ENCODE measurements around the gene RIMBP2.
A peak's percentile ranks its signal among the peaks of the same experiment; 100 is the strongest.

Gene RIMBP2

GRCh38 chr12:130521375-130522124, 194.5 kb downstream of the RIMBP2 start:
- peaks cover 8% of the 10 kb centered on the region; the same call in 1 of the 2 replicates for H3K27me3 ChIP-seq (ENCODE audit: control insufficient read depth, insufficient read depth, low read length)

GRCh38 chr12:130520784-130521183, 195.3 kb downstream of the RIMBP2 start:
- no peak overlapping the region for H3K4me3 ChIP-seq (ENCODE audit: low read depth, low read length)
- no peak overlapping the region for H3K9ac ChIP-seq (ENCODE audit: low read length)
- no peaks in the 10 kb centered on the region for H3K4me1 ChIP-seq (ENCODE audit: control insufficient read depth, insufficient read depth, low read length)
- H3K9me3 ChIP-seq (ENCODE audit: control insufficient read depth, insufficient read depth, low read depth, low read length): peaks cover 4% of the 10 kb centered on the region; the same call in 1 of the 2 replicates
- no peak overlapping the region for H3K27ac ChIP-seq (ENCODE audit: low read depth, low read length)
- no peaks in the 10 kb centered on the region for H3K36me3 ChIP-seq (ENCODE audit: control insufficient read depth, insufficient read depth, low read length)
- peaks cover 8% of the 10 kb centered on the region; the same call in 1 of the 2 replicates for H3K27me3 ChIP-seq (ENCODE audit: control insufficient read depth, insufficient read depth, low read length)

More at GRCh38 chr12:130521375-130522124, 194.5 kb downstream of the RIMBP2 start:
- Histone ChIP-seq H3K4me1 (ENCODE audit: control insufficient read depth, insufficient read depth, low read length) (no peaks in the 10 kb centered on the region), H3K36me3 (ENCODE audit: control insufficient read depth, insufficient read depth, low read length) (no peaks in the 10 kb centered on the region), H3K9me3 (ENCODE audit: control insufficient read depth, insufficient read depth, low read depth, low read length) (no peaks in the 10 kb centered on the region), H3K4me3 (ENCODE audit: low read depth, low read length) (no peak overlapping the region), H3K9ac (ENCODE audit: low read length) (no peak overlapping the region), H3K27ac (ENCODE audit: low read depth, low read length) (no peak overlapping the region)

- Histone ChIP-seq H3K9me3 (ENCODE audit: control insufficient read depth, insufficient read depth, low read depth, low read length) (peaks cover 4% of the 10 kb centered on the region), H3K4me1 (ENCODE audit: control insufficient read depth, insufficient read depth, low read length) (peaks cover 12% of the 10 kb centered on the region), H3K36me3 (ENCODE audit: control insufficient read depth, insufficient read depth, low read length) (no peaks in the 10 kb centered on the region), H3K9ac (ENCODE audit: low read length) (no peak overlapping the region), H3K27me3 (ENCODE audit: control insufficient read depth, insufficient read depth, low read length) (peaks cover 2% of the 10 kb centered on the region; the same call in 1 of the 2 replicates), H3K4me3 (ENCODE audit: low read depth, low read length) (no peak overlapping the region), H3K27ac (ENCODE audit: low read depth, low read length) (no peak overlapping the region)
These were observed 198.5 kb downstream of the RIMBP2 start for GRCh38 chr12:130517588-130517987.

GRCh38 chr12:130514149-130514551, 201.9 kb downstream of the RIMBP2 start:
- 0 out of 2 replicates have a peak overlapping the region, but pooled peaks have one; percentile 9 for H3K27ac ChIP-seq (ENCODE audit: low read depth, low read length)
- no peak overlapping the region for H3K4me3 ChIP-seq (ENCODE audit: low read depth, low read length)
- H3K9ac ChIP-seq (ENCODE audit: low read length): no peak overlapping the region
- H3K36me3 ChIP-seq (ENCODE audit: control insufficient read depth, insufficient read depth, low read length): no peaks in the 10 kb centered on the region
- peaks cover 12% of the 10 kb centered on the region for H3K4me1 ChIP-seq (ENCODE audit: control insufficient read depth, insufficient read depth, low read length)
- H3K9me3 ChIP-seq (ENCODE audit: control insufficient read depth, insufficient read depth, low read depth, low read length): peaks cover 4% of the 10 kb centered on the region
- no peaks in the 10 kb centered on the region for H3K27me3 ChIP-seq (ENCODE audit: control insufficient read depth, insufficient read depth, low read length)

GRCh38 chr12:130513556-130513955, 202.5 kb downstream of the RIMBP2 start:
- H3K4me3 ChIP-seq (ENCODE audit: low read depth, low read length): no peak overlapping the region
- H3K4me1 ChIP-seq (ENCODE audit: control insufficient read depth, insufficient read depth, low read length): peaks cover 12% of the 10 kb centered on the region
- peaks cover 4% of the 10 kb centered on the region for H3K9me3 ChIP-seq (ENCODE audit: control insufficient read depth, insufficient read depth, low read depth, low read length)
- H3K9ac ChIP-seq (ENCODE audit: low read length): no peak overlapping the region
- H3K36me3 ChIP-seq (ENCODE audit: control insufficient read depth, insufficient read depth, low read length): no peaks in the 10 kb centered on the region
- H3K27ac ChIP-seq (ENCODE audit: low read depth, low read length): no peak overlapping the region
- no peaks in the 10 kb centered on the region for H3K27me3 ChIP-seq (ENCODE audit: control insufficient read depth, insufficient read depth, low read length)

GRCh38 chr12:130511285-130511684, 204.8 kb downstream of the RIMBP2 start:
- H3K36me3 ChIP-seq (ENCODE audit: control insufficient read depth, insufficient read depth, low read length): no peaks in the 10 kb centered on the region
- H3K4me3 ChIP-seq (ENCODE audit: low read depth, low read length): no peak overlapping the region
- no peak overlapping the region for H3K27ac ChIP-seq (ENCODE audit: low read depth, low read length)
- peaks cover 2% of the 10 kb centered on the region for H3K9me3 ChIP-seq (ENCODE audit: control insufficient read depth, insufficient read depth, low read depth, low read length)
- H3K9ac ChIP-seq (ENCODE audit: low read length): no peak overlapping the region
- H3K27me3 ChIP-seq (ENCODE audit: control insufficient read depth, insufficient read depth, low read length): no peaks in the 10 kb centered on the region
- H3K4me1 ChIP-seq (ENCODE audit: control insufficient read depth, insufficient read depth, low read length): peaks cover 12% of the 10 kb centered on the region

- Histone ChIP-seq H3K27ac (ENCODE audit: low read depth, low read length) (no peak overlapping the region), H3K36me3 (ENCODE audit: control insufficient read depth, insufficient read depth, low read length) (no peaks in the 10 kb centered on the region), H3K4me3 (ENCODE audit: low read depth, low read length) (no peak overlapping the region), H3K9me3 (ENCODE audit: control insufficient read depth, insufficient read depth, low read depth, low read length) (no peaks in the 10 kb centered on the region), H3K9ac (ENCODE audit: low read length) (no peak overlapping the region), H3K27me3 (ENCODE audit: control insufficient read depth, insufficient read depth, low read length) (no peaks in the 10 kb centered on the region), H3K4me1 (ENCODE audit: control insufficient read depth, insufficient read depth, low read length) (peaks cover 13% of the 10 kb centered on the region)
These were observed 206.6 kb downstream of the RIMBP2 start for GRCh38 chr12:130509454-130509853.

- H3K4me3 ChIP-seq (ENCODE audit: low read depth, low read length): no peak overlapping the region
- H3K27ac ChIP-seq (ENCODE audit: low read depth, low read length): no peak overlapping the region
- no peaks in the 10 kb centered on the region for H3K27me3 ChIP-seq (ENCODE audit: control insufficient read depth, insufficient read depth, low read length)
- no peaks in the 10 kb centered on the region for H3K36me3 ChIP-seq (ENCODE audit: control insufficient read depth, insufficient read depth, low read length)
- H3K4me1 ChIP-seq (ENCODE audit: control insufficient read depth, insufficient read depth, low read length): peaks cover 11% of the 10 kb centered on the region
- H3K9me3 ChIP-seq (ENCODE audit: control insufficient read depth, insufficient read depth, low read depth, low read length): no peaks in the 10 kb centered on the region
- no peak overlapping the region for H3K9ac ChIP-seq (ENCODE audit: low read length)
These were observed 207.3 kb downstream of the RIMBP2 start for GRCh38 chr12:130508847-130509246.

- no peak overlapping the region for H3K9ac ChIP-seq (ENCODE audit: low read length)
- no peak overlapping the region for H3K27ac ChIP-seq (ENCODE audit: low read depth, low read length)
- H3K36me3 ChIP-seq (ENCODE audit: control insufficient read depth, insufficient read depth, low read length): no peaks in the 10 kb centered on the region
- H3K27me3 ChIP-seq (ENCODE audit: control insufficient read depth, insufficient read depth, low read length): no peaks in the 10 kb centered on the region
- no peak overlapping the region for H3K4me3 ChIP-seq (ENCODE audit: low read depth, low read length)
- no peaks in the 10 kb centered on the region for H3K9me3 ChIP-seq (ENCODE audit: control insufficient read depth, insufficient read depth, low read depth, low read length)
- H3K4me1 ChIP-seq (ENCODE audit: control insufficient read depth, insufficient read depth, low read length): peaks cover 7% of the 10 kb centered on the region; the same call in 1 of the 2 replicates
These were observed 207.8 kb downstream of the RIMBP2 start for GRCh38 chr12:130508318-130508717.

GRCh38 chr12:130506844-130507243, 209.3 kb downstream of the RIMBP2 start:
- Histone ChIP-seq H3K36me3 (ENCODE audit: control insufficient read depth, insufficient read depth, low read length) (no peaks in the 10 kb centered on the region), H3K9me3 (ENCODE audit: control insufficient read depth, insufficient read depth, low read depth, low read length) (no peaks in the 10 kb centered on the region), H3K27ac (ENCODE audit: low read depth, low read length) (no peak overlapping the region), H3K4me3 (ENCODE audit: low read depth, low read length) (no peak overlapping the region), H3K9ac (ENCODE audit: low read length) (no peak overlapping the region), H3K4me1 (ENCODE audit: control insufficient read depth, insufficient read depth, low read length) (peaks cover 7% of the 10 kb centered on the region; the same call in 1 of the 2 replicates), H3K27me3 (ENCODE audit: control insufficient read depth, insufficient read depth, low read length) (no peaks in the 10 kb centered on the region)

GRCh38 chr12:130504840-130505175, 211.3 kb downstream of the RIMBP2 start:
- peaks cover 7% of the 10 kb centered on the region; the same call in 1 of the 2 replicates for H3K4me1 ChIP-seq (ENCODE audit: control insufficient read depth, insufficient read depth, low read length)
- H3K4me3 ChIP-seq (ENCODE audit: low read depth, low read length): no peak overlapping the region
- H3K9me3 ChIP-seq (ENCODE audit: control insufficient read depth, insufficient read depth, low read depth, low read length): no peaks in the 10 kb centered on the region
- H3K27ac ChIP-seq (ENCODE audit: low read depth, low read length): no peak overlapping the region
- no peak overlapping the region for H3K9ac ChIP-seq (ENCODE audit: low read length)
- H3K27me3 ChIP-seq (ENCODE audit: control insufficient read depth, insufficient read depth, low read length): no peaks in the 10 kb centered on the region
- H3K36me3 ChIP-seq (ENCODE audit: control insufficient read depth, insufficient read depth, low read length): no peaks in the 10 kb centered on the region

Measured in HUES6 (cell line).